Heart right ventricle (tissue), 16 donors: ENCODE data around the gene PRR5L. TPM values are rescaled to one million over a fixed set of nuclear protein-coding genes. Genes with fewer than 3 reads are reported as not detected.

ENCODE experiments used
- ATAC-seq, 8 donors: fragments of 200-7000 bp; cut with Tn5 transposase; one replicate each; pipeline ENCODE4 v1.9.1; 2020; ENCODE audit warnings: mild to moderate bottlenecking in 8 of 8, moderate library complexity in 8 of 8, moderate number of reproducible peaks in 1 of 8
- DNase-seq, 2 donors: peaks; one replicate each; pipeline ENCODE4 v3.0.0-alpha.2; 2020
- H3K27ac ChIP-seq, 10 donors: fragments of 200-600 bp; sonication (generic) in 2 of 10; one replicate each; pipeline versions ENCODE4 v1.5.0 to v1.8.0; 2020 to 2022; ENCODE audit warnings: mild to moderate bottlenecking in 3 of 10
- H3K27me3 ChIP-seq, 7 donors: fragments of 200-600 bp; one replicate each; pipeline ENCODE4 v1.8.0; 2021 to 2022; ENCODE audit warnings: mild to moderate bottlenecking in 2 of 7
- H3K36me3 ChIP-seq, 9 donors: fragments of 200-600 bp; sonication (generic) in 1 of 9; one replicate each; pipeline versions ENCODE4 v1.5.0 to v1.8.0; 2020 to 2022; ENCODE audit warnings: mild to moderate bottlenecking in 2 of 9
- H3K4me1 ChIP-seq, 9 donors: fragments of 200-600 bp; sonication (generic) in 1 of 9; one replicate each; pipeline versions ENCODE4 v1.5.0 to v1.8.0; 2020 to 2022; ENCODE audit warnings: mild to moderate bottlenecking in 4 of 9
- H3K4me3 ChIP-seq, 10 donors: fragments of 200-600 bp; sonication (generic) in 2 of 10; one replicate each; pipeline versions ENCODE4 v1.5.0 to v1.8.0; 2020 to 2022; ENCODE audit warnings: mild to moderate bottlenecking in 7 of 10, moderate library complexity in 2 of 10
- H3K9me3 ChIP-seq, 11 donors: fragments of 200-600 bp in 10 of 11; sonication (generic) in 2 of 11; one replicate each; pipeline versions ENCODE4 v1.5.0 to v1.8.0; 2013 to 2022; ENCODE audit warnings: mild to moderate bottlenecking in 2 of 11, control low read depth in 1 of 11, moderate library complexity in 1 of 11
- CTCF ChIP-seq, 9 donors: fragments of 200-600 bp; sonication (generic) in 2 of 9; IDR thresholded peaks; one replicate each; pipeline versions ENCODE4 v1.5.0 to v1.8.0; 2021 to 2022; ENCODE audit warnings: antibody characterized with exemption in 9 of 9, mild to moderate bottlenecking in 5 of 9, moderate library complexity in 1 of 9
- WGBS, 2 donors: extraction: QIAGEN DNeasy Blood & Tissue Kit; methylation state at CpG; one replicate each; pipeline ENCODE4 v1.1.7; 2013; ENCODE audit warnings: inconsistent platforms in 1 of 2; 5-methylcytosine and 5-hydroxymethylcytosine counted together
- intact Hi-C, 10 donors: fragments of 100-400 bp; cut with DNase I; formaldehyde crosslinking; loops; one replicate each; pipeline versions ENCODE4 v1.11.1 to v1.14.2; 2022
- polyA plus RNA-seq, 2 donors: library from polyadenylated mRNA; stranded (reverse); fragments of 200-250 nt; gene quantifications; one replicate each; pipeline ENCODE4 v1.2.3, GENCODE V29; 2013
- total RNA-seq, 10 donors: library from RNA; stranded (reverse); fragmentation: NEBNext Ultra II Directional in 3 of 10; extraction: Animal tissue kit (Norgen Biotek cat#: 25700) in 3 of 10; gene quantifications; one replicate each; pipeline versions ENCODE4 v1.2.1 to v1.2.4, GENCODE V29; 2021 to 2023
- donor health status: Arrhythmogenic right ventricular cardiomyopathy.
- donor health status: ischemic (EF 13 %, LVEDD 7.1; RV severe dilation, severe dysfunction).
- donor health status: healthy with polysubstance abuse.
- donor health status: DM: no; HTN: yes; CAD: no.
- donor health status: DM: no; HTN: no; CAD: no.
- donor health status: ischemic (EF 25% LVEDD 6.9; RV normal size, moderate dysfunction).
- donor health status: ischemic (EF 25% LVEDD 5.7; RV mildly dilated, moderate dysfunction).
- donor health status: healthy.
- donor health status: DM: yes; HTN: yes; CAD: no.
- donor health status: Ischemic cardiomyopathy.
- donor health status: ischemic (EF 35%, LVEDD 5.7; RV mildly dilated, moderate dysfunction).
- donor health status: nonischemic (EF 11% LVEDD 7.7; RV severe dilation, severe dysfunction).
- donor health status: DM: yes; HTN: yes; CAD: no.
- donor health status: PGD.
- donor health status: ischemic (EF 29% LVEDD 5.4; RV normal size, mild dysfunction).
- donor health status: nonischemic (EF 23%, LVEDD 6.1; RV moderate dilation, normal function).

Gene PRR5L
- total and polyA plus RNA-seq, 12 donors: 0.80 to 10.7 (median 2.4) TPM

GRCh38 chr11:36365907-36366306 is 69.8 kb downstream of the PRR5L start:
- no peak for ATAC-seq
- no peaks in the 10 kb centered on the region for H3K36me3 ChIP-seq
- DNase-seq: no peak
- H3K27me3 ChIP-seq: peaks cover 0 to 6% (median 0%) of the 10 kb centered on the region in 7 donors
- no peak for TF ChIP-seq CTCF (IDR thresholded peaks at IDR 0.05)
- no peak overlapping the region for H3K27ac ChIP-seq
- peaks cover 0 to 55% (median 0%) of the 10 kb centered on the region in 9 donors for H3K4me1 ChIP-seq
- H3K9me3 ChIP-seq: no peaks in the 10 kb centered on the region
- intact Hi-C loops: loop anchor here in 1 of 10 donors (10.0 kb wide), 1 partner anchor 109 kb away; no protein-coding TSS in a partner anchor
- H3K4me3 ChIP-seq: no peak overlapping the region

GRCh38 chr11:36367806-36368680 is 72.0 kb downstream of the PRR5L start:
- Histone ChIP-seq H3K27ac (peak overlapping the region in 2 of 10 donors; percentile 2 to 3), H3K27me3 (peaks cover 0 to 2% (median 0%) of the 10 kb centered on the region in 7 donors), H3K4me1 (peaks cover 0 to 35% (median 0%) of the 10 kb centered on the region in 9 donors), H3K9me3 (no peaks in the 10 kb centered on the region), H3K4me3 (no peak overlapping the region), H3K36me3 (no peaks in the 10 kb centered on the region)
- DNase-seq (no peak), ATAC-seq (peak in 3 of 8 donors; percentile 16 to 43 (median 33))
- no peak for TF ChIP-seq CTCF (IDR thresholded peaks at IDR 0.05)
- 51 to 61% methylated on average over 9 of the region's 9 CpGs for WGBS, 2 donors
- intact Hi-C loops: loop anchor here in 1 of 10 donors (10.0 kb wide), 1 partner anchor 107 kb away; no protein-coding TSS in a partner anchor

- ATAC-seq: no peak
- no peaks in the 10 kb centered on the region for H3K36me3 ChIP-seq
- intact Hi-C loops: loop anchor here in 2 of 10 donors (10.0 kb wide), 1 partner anchor 84 kb away; no protein-coding TSS in a partner anchor
- H3K4me1 ChIP-seq: peaks cover 0 to 19% (median 0%) of the 10 kb centered on the region in 9 donors
- no peak overlapping the region for H3K4me3 ChIP-seq
- H3K9me3 ChIP-seq: no peaks in the 10 kb centered on the region
- WGBS, 2 donors: 90 to 93% methylated on average over 2 of the region's 2 CpGs
- no peak for TF ChIP-seq CTCF (IDR thresholded peaks at IDR 0.05)
- no peak for DNase-seq
- H3K27me3 ChIP-seq: peaks cover 0 to 8% (median 0%) of the 10 kb centered on the region in 7 donors
- H3K27ac ChIP-seq: no peak overlapping the region
These were observed 75.1 kb downstream of the PRR5L start for GRCh38 chr11:36371181-36371580.

- Histone ChIP-seq H3K27ac (no peak overlapping the region), H3K4me3 (no peak overlapping the region), H3K36me3 (no peaks in the 10 kb centered on the region), H3K9me3 (no peaks in the 10 kb centered on the region), H3K4me1 (peaks cover 0 to 15% (median under 1%) of the 10 kb centered on the region in 9 donors), H3K27me3 (peaks cover 0 to 8% (median 0%) of the 10 kb centered on the region in 7 donors)
- intact Hi-C loops: loop anchor here in 2 of 10 donors (10.0 kb wide), 1 partner anchor 83 kb away; no protein-coding TSS in a partner anchor
- no peak for TF ChIP-seq CTCF (IDR thresholded peaks at IDR 0.05)
- ATAC-seq: no peak
- 86 to 88% methylated on average over 7 of the region's 7 CpGs for WGBS, 2 donors
- no peak for DNase-seq
These were observed 75.5 kb downstream of the PRR5L start for GRCh38 chr11:36371590-36371989.
